Stomach (tissue), 4 donors: ENCODE data around the gene BORCS5.

ENCODE experiments used
- EP300 ChIP-seq: sonication (generic); formaldehyde crosslinking; IDR thresholded peaks from one replicate; pipeline ENCODE4 v1.6.1; 2017; ENCODE audit warnings: antibody characterized with exemption
- POLR2A ChIP-seq, 4 donors: fragments of 450-650 bp; IDR thresholded peaks; one replicate each; pipeline ENCODE4 v1.6.1; 2016; ENCODE audit warnings: antibody characterized with exemption in 4 of 4, control low read depth in 2 of 4, mild to moderate bottlenecking in 1 of 4, moderate library complexity in 1 of 4
- TF ChIP-seq, protein P1 (sequence below), 7 experiments: fragments of 450-650 bp in 4 of 7; fragments of 200-600 bp in 3 of 7; sonication (generic) in 3 of 7; IDR thresholded peaks; one replicate each; pipeline ENCODE4 v1.5.1; 2016 to 2019; ENCODE audit warnings: antibody characterized with exemption in 7 of 7, control low read depth in 2 of 7, mild to moderate bottlenecking in 1 of 7

DNA sequence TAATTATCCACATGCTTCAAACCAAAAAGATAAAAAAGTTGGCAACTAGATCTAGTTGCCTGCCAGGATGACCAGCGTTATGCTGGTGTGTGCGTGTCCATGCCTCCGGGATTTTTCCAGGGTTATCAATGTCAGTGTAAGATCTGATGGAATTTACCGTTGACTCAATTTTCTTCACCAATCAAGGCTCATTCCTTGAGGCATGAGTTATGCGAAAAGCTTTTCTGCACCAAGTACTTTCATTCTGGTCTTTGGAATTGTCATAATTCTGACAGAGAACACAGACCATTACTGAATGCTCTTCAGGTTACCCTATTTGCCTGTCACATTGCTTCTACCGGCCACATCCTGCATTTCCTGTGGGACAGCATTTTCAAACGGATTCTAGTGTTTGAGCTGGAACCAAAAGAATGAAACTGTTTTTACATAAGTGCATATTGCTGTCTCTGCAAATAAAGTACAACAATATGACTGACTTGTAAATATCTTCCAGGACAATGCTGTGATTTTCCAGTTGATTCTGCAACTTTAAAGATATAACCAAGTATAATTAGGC, 114.0 kb downstream of the BORCS5 start:
- TF ChIP-seq, protein P1, sequence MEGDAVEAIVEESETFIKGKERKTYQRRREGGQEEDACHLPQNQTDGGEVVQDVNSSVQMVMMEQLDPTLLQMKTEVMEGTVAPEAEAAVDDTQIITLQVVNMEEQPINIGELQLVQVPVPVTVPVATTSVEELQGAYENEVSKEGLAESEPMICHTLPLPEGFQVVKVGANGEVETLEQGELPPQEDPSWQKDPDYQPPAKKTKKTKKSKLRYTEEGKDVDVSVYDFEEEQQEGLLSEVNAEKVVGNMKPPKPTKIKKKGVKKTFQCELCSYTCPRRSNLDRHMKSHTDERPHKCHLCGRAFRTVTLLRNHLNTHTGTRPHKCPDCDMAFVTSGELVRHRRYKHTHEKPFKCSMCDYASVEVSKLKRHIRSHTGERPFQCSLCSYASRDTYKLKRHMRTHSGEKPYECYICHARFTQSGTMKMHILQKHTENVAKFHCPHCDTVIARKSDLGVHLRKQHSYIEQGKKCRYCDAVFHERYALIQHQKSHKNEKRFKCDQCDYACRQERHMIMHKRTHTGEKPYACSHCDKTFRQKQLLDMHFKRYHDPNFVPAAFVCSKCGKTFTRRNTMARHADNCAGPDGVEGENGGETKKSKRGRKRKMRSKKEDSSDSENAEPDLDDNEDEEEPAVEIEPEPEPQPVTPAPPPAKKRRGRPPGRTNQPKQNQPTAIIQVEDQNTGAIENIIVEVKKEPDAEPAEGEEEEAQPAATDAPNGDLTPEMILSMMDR (IDR thresholded peaks at IDR 0.05): no peak
- no peak for TF ChIP-seq EP300
- no peak for TF ChIP-seq POLR2A (IDR thresholded peaks at IDR 0.05)
